GM21360 (cell line): ENCODE data around the gene HNRNPU.

ENCODE experiments used
- ATAC-seq: cut with Tn5 transposase; IDR thresholded peaks from one replicate; pipeline ENCODE4 v1.9.1; 2021; ENCODE audit warnings: mild to moderate bottlenecking, moderate library complexity; ENCODE audit not compliant: unreplicated experiment

The HNRNPU gene

GRCh38 chr1:244802556-244803239 lies 61.6 kb downstream of the HNRNPU start:
- ATAC-seq: no peak

GRCh38 chr1:244802041-244802440 lies 62.3 kb downstream of the HNRNPU start:
- no peak for ATAC-seq

DNA sequence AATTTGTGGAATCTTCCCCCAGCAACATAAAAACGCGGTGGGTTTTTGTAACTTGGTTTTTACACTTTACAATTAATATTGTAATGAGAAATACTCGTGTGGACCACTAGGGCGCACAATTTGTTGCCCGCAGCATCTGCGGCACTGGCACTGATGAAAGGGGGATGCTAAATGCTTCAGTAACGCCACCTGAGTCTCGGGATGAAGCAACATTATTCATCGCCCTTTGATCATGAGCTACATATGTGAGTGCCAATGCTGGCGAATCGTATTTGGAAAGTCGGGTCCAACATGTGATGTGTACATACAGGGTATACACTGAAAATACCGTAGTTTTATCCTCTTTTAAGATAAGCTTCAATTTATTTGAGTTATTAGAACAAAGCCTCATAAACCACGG lies 63.1 kb downstream of the HNRNPU start:
- ATAC-seq: no peak

GRCh38 chr1:244800821-244801220 lies 63.5 kb downstream of the HNRNPU start:
- ATAC-seq: no peak
